Measurements from ENCODE around the gene AJM1.
"Not testable (repeated sequence)": the region's sequence is repeated elsewhere in the genome, so short reads cannot be mapped to it uniquely, and the experiment has no call there.

The AJM1 gene

DNA sequence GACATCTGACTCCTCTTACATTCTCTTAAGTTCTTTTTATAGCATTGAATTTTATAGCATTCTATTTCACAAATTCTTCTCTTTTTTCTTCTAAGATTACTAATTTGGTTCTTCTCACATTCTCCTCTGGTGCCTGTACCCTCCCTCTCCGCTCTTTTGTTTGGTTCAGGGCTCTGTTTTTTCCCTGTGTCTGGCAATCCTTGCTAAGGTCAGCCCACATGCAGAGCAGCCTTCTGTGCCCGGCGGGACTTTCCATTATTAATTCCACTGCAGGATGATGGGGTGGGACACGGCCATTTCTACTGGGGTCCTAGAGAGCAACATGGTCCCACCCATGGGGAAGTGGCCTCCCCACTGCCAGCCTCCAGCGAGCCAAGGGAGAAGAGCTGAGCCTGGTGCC, 34.2 kb downstream of the AJM1 start:
- FAIRE-seq (no peak), DNase-seq (ENCODE audit: insufficient read length, low spot score) (no peak)
- TF ChIP-seq POLR2AphosphoS5 (IDR thresholded peaks at IDR 0.05; ENCODE audit: low read depth, low read length) (no peak), POLR2A (IDR thresholded peaks at IDR 0.05; ENCODE audit: low read depth, low read length) (no peak)

- no peak for TF ChIP-seq PAX5 (IDR thresholded peaks at IDR 0.05; ENCODE audit: insufficient read depth, low read length, severe bottlenecking)
- TF ChIP-seq POU2F2 (IDR thresholded peaks at IDR 0.05; ENCODE audit: low read depth, low read length) = no peak
- TF ChIP-seq POLR2AphosphoS5 (IDR thresholded peaks at IDR 0.05; ENCODE audit: low read depth, low read length) = no peak
- no peak for DNase-seq (ENCODE audit: insufficient read length, low spot score)
Observed at GRCh38 chr9:136880651-136881050, 38.4 kb downstream of the AJM1 start.

DNA sequence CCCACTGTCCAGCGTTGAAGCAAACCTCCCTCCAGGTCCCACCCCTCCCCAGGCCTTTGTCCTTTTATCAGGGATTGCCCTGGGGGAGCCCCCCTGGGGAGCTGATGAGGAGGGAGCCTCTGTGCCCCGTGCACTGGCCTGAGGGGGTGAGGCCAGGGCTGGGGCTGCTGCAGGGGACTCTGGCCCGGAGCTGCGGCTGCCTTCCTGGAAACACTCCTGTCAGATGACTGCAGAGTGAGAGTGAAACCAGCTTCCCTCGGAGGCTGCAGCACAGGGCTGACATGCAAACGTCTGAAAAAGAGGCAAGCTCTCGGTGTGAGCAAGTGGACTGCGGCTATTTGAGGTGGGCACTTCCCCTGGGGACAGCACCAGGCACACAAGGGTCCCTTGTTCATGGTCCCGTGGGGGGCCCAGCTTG, 39.4 kb downstream of the AJM1 start:
- peak; percentile 81 for FAIRE-seq
- DNase-seq (ENCODE audit: insufficient read length, low spot score) = peak; percentile 72
- no peak for TF ChIP-seq POLR2AphosphoS5 (IDR thresholded peaks at IDR 0.05; ENCODE audit: low read depth, low read length)
- no peak for TF ChIP-seq TAF1 (IDR thresholded peaks at IDR 0.05; ENCODE audit: low read depth, low read length)
- TF ChIP-seq SPI1 (IDR thresholded peaks at IDR 0.05; ENCODE audit: low read depth, low read length) = no peak
- 0 out of 2 replicates have a peak, but pooled peaks have one; percentile 36 for TF ChIP-seq POU2F2 (IDR thresholded peaks at IDR 0.05; ENCODE audit: low read depth, low read length)

More at GRCh38 chr9:136880651-136881050, 38.4 kb downstream of the AJM1 start:
- no peak for FAIRE-seq

- DNase-seq (ENCODE audit: insufficient read length, low spot score) = peak; percentile 79
- TF ChIP-seq SPI1 (IDR thresholded peaks at IDR 0.05; ENCODE audit: low read depth, low read length) = no peak
- TF ChIP-seq POLR2AphosphoS5 (IDR thresholded peaks at IDR 0.05; ENCODE audit: low read depth, low read length) = no peak
- no peak for TF ChIP-seq TAF1 (IDR thresholded peaks at IDR 0.05; ENCODE audit: low read depth, low read length)
- TF ChIP-seq PAX5 (IDR thresholded peaks at IDR 0.05; ENCODE audit: insufficient read depth, low read length, severe bottlenecking) = no peak
- TF ChIP-seq POLR2A (IDR thresholded peaks at IDR 0.05; ENCODE audit: low read depth, low read length) = no peak
- no peak for TF ChIP-seq POU2F2 (IDR thresholded peaks at IDR 0.05; ENCODE audit: low read depth, low read length)
- FAIRE-seq = peak; percentile 88
Observed at GRCh38 chr9:136882109-136882946, 40.0 kb downstream of the AJM1 start.

- not testable (repeated sequence) for DNase-seq (ENCODE audit: insufficient read length, low spot score); FAIRE-seq
Observed at GRCh38 chr9:136882947-136883283, 40.6 kb downstream of the AJM1 start.

GRCh38 chr9:136883670-136884069, 41.4 kb downstream of the AJM1 start:
- FAIRE-seq; DNase-seq (ENCODE audit: insufficient read length, low spot score): not testable (repeated sequence)

DNA sequence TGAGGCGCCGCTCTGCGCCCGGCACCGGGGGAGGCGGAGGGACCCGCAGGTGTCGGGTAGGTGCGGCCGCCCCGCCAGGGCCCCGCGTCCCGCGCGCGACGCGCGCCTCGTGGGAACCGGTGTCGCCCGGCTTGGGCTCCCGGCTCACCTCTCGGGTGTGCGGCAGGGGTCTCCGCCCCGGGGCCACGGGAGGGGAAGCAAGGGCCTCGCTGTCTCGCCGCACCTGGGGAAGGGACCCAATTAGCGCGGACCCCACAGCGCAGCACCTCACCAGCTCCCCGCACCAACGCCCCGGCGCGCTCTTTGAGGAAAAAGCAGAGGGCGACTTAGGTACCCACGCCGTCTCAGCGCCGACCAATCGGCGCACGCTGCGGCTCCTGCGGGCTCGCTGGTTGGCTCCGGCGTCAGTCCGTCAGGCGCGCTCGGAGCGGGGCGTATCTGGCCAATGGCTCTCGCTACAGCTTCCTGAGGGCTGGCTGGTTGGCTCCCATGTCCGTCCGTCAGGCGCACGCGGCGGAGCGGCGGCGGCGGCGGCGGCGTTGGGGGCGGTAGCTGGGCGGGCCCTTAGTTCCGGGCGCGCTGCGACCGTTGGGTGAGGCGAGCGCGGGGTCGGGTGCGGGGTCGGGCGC, 43.8 kb downstream of the AJM1 start, which contains the start of gene TRAF2:
Gene TRAF2, plus strand, starts transcription at position 567 of the 629 bp plus-strand sequence. CDS start 12,225 bp downstream, outside the sequence.
- DNase-seq (ENCODE audit: insufficient read length, low spot score) = peak; percentile 100
- TF ChIP-seq POLR2A (IDR thresholded peaks at IDR 0.05; ENCODE audit: low read depth, low read length) (peak; percentile 83), POLR2AphosphoS5 (IDR thresholded peaks at IDR 0.05; ENCODE audit: low read depth, low read length) (peak; percentile 84), POU2F2 (IDR thresholded peaks at IDR 0.05; ENCODE audit: low read depth, low read length) (no peak), TAF1 (IDR thresholded peaks at IDR 0.05; ENCODE audit: low read depth, low read length) (no peak), PAX5 (IDR thresholded peaks at IDR 0.05; ENCODE audit: insufficient read depth, low read length, severe bottlenecking) (peak; percentile 42), SPI1 (IDR thresholded peaks at IDR 0.05; ENCODE audit: low read depth, low read length) (no peak)
- FAIRE-seq = peak; percentile 95

DNA sequence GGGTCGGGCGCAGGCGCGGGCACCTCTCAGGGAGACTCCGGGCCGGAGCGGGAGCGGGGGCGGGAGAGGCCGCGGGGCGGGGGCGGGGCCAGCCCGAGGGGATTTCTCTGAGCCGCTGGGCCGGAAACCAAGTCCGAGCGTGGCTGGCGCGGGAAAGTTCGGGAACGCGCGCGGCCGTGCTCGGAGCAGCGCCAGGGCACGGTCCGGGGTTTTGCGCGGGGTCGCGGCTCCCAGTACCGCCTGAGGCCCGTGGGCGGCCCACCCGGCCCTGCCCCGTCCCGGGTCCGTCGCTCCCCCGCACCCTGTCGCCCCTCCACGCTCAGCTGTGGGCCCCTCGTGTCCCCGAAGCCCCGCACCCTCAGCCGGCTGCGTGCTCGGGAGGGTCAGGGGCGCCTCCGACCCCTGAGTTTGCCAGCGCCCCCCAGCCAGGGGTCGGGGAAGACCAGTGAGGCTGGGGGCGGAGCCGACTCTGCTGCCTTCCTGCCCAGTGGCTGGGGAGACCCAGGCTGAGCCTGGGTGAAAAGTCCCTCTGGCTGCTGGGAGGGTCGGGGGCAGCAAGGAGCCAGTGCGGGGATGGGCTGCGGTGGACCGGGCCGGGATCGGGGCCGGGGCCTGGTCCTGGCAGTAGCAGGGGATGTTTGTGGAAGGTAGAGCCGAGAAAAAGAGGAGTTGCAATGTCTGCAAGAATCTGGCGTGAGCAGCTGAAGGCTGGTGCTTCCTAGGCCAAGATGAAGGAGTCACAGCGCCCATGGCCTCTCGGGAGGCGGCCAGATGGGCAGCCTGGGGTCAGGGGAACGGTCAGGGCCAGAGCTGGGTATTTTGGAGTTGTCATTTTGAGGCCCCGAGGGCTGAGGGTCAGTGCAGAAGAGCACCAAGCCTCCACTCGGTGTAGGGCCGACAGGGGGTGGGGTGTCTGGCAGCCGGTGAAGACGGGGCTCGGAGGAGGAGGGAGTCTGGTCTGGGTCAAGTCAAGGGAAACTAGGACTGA, 44.6 kb downstream of the AJM1 start:
- TF ChIP-seq SPI1 (IDR thresholded peaks at IDR 0.05; ENCODE audit: low read depth, low read length) (no peak), PAX5 (IDR thresholded peaks at IDR 0.05; ENCODE audit: insufficient read depth, low read length, severe bottlenecking) (no peak), TAF1 (IDR thresholded peaks at IDR 0.05; ENCODE audit: low read depth, low read length) (no peak), POLR2A (IDR thresholded peaks at IDR 0.05; ENCODE audit: low read depth, low read length) (no peak), POU2F2 (IDR thresholded peaks at IDR 0.05; ENCODE audit: low read depth, low read length) (no peak), POLR2AphosphoS5 (IDR thresholded peaks at IDR 0.05; ENCODE audit: low read depth, low read length) (no peak)
- peak; percentile 81 for DNase-seq (ENCODE audit: insufficient read length, low spot score)
- peak; percentile 54 for FAIRE-seq

GRCh38 chr9:136888454-136888853, 46.2 kb downstream of the AJM1 start:
- DNase-seq (ENCODE audit: insufficient read length, low spot score) (no peak), FAIRE-seq (no peak)
- TF ChIP-seq POLR2AphosphoS5 (IDR thresholded peaks at IDR 0.05; ENCODE audit: low read depth, low read length) = no peak
- TF ChIP-seq SPI1 (IDR thresholded peaks at IDR 0.05; ENCODE audit: low read depth, low read length) = no peak
- no peak for TF ChIP-seq PAX5 (IDR thresholded peaks at IDR 0.05; ENCODE audit: insufficient read depth, low read length, severe bottlenecking)
- TF ChIP-seq POU2F2 (IDR thresholded peaks at IDR 0.05; ENCODE audit: low read depth, low read length) = no peak
- TF ChIP-seq POLR2A (IDR thresholded peaks at IDR 0.05; ENCODE audit: low read depth, low read length) = no peak
- no peak for TF ChIP-seq TAF1 (IDR thresholded peaks at IDR 0.05; ENCODE audit: low read depth, low read length)

Measured in GM12891 (cell line).